OCI-LY3 (cell line): ENCODE results near the gene RPS23.
"Not testable (repeated sequence)": the region's sequence is repeated elsewhere in the genome, so short reads cannot be mapped to it uniquely, and the experiment has no call there.

Source experiments
- H2AFZ ChIP-seq: fragments of 200-600, 300-600 bp; shearing (Covaris generic); 2 replicates; pipeline ENCODE4 v1.6.0; 2014; ENCODE audit warnings: antibody characterized with exemption, low read depth, low read length
- H3K27ac ChIP-seq: fragments of 200-600, 300-600 bp; sonication (generic); 2 replicates; pipeline ENCODE4 v1.5.1; 2014; ENCODE audit warnings: mild to moderate bottlenecking, low read length, moderate library complexity, mixed read lengths
- H3K27me3 ChIP-seq: fragments of 200-600, 300-600 bp; sonication (generic); 2 replicates; pipeline ENCODE4 v1.6.1; 2014; ENCODE audit warnings: low read depth, low read length, mixed read lengths
- H3K36me3 ChIP-seq: fragments of 200-600, 300-600 bp; sonication (generic); replicated peaks from 2 replicates; pipeline ENCODE3; 2014; ENCODE audit warnings: low read depth, low read length, mixed read lengths
- H3K4me1 ChIP-seq: fragments of 300-600, 200-600 bp; sonication (generic); 2 replicates; pipeline ENCODE4 v1.6.1; 2014; ENCODE audit warnings: low read length, mixed read lengths
- H3K4me2 ChIP-seq: fragments of 200-600, 300-600 bp; sonication (generic); 2 replicates; pipeline ENCODE4 v1.6.1; 2014; ENCODE audit warnings: low read length, mixed read lengths
- H3K4me3 ChIP-seq: fragments of 300-600, 200-600 bp; sonication (generic); 2 replicates; pipeline ENCODE4 v1.5.1; 2014; ENCODE audit warnings: antibody characterized with exemption, mild to moderate bottlenecking, low read length, moderate library complexity
- H3K79me2 ChIP-seq: fragments of 300-600, 200-600 bp; shearing (Covaris generic); 2 replicates; pipeline ENCODE4 v1.6.1; 2014; ENCODE audit warnings: mild to moderate bottlenecking, low read length, mixed read lengths
- H3K9ac ChIP-seq: fragments of 300-600, 200-600 bp; shearing (Covaris generic); 2 replicates; pipeline ENCODE4 v1.6.0; 2014; ENCODE audit warnings: mild to moderate bottlenecking, low read length, moderate library complexity
- H3K9me3 ChIP-seq: fragments of 200-600, 300-600 bp; shearing (Covaris generic); 2 replicates; pipeline ENCODE4 v1.6.1; 2014; ENCODE audit warnings: low read length, mixed read lengths; ENCODE audit not compliant: insufficient read depth
- H4K20me1 ChIP-seq: fragments of 200-600, 300-600 bp; sonication (generic); 2 replicates; pipeline ENCODE4 v1.6.1; 2016; ENCODE audit warnings: low read length, mixed read lengths; ENCODE audit not compliant: insufficient read depth
- CTCF ChIP-seq: fragments of 200-600, 300-600 bp; sonication (generic); IDR thresholded peaks from 2 replicates; pipeline ENCODE4 v1.5.1; 2014; ENCODE audit warnings: antibody characterized with exemption, low read length, low read depth
- EZH2phosphoT487 ChIP-seq: fragments of 200-600 bp; shearing (Covaris generic); IDR thresholded peaks from 2 replicates; pipeline ENCODE4 v1.6.1; 2018; ENCODE audit warnings: antibody characterized with exemption, mixed run types, low read depth

Gene RPS23

DNA sequence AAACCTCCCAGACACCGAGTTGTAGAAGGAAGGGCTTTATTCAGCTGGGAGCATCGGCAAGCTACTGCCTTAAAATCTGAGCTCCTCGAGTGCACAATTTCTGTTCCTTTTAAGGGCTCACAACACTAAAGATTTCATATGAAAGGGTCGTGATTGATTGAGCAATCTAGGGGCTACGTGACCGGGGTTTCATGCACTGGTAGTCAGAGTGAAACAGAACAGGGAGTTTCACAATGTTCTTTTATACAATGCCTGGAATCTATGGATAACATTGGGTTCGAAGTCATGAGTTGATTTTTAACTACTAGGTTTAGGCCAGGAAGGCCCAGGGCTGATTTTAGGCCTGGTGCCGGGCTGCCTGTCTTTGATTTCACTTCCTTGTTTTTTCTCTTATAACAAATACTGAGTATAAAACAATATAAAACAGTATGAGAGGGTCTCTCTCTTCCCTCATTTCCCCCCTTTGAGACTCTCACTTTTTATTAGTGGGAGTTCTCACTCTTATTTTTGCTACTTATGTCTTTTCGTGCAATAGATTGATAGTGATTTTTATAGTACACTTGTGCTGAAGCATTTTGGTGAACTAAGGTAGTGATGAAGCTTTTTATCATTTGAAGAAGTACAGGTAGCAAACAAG is 10.7 kb downstream of the RPS23 start:
- H3K79me2 ChIP-seq, H3K4me3 ChIP-seq, H3K27me3 ChIP-seq, H3K4me2 ChIP-seq, H3K9me3 ChIP-seq, H3K9ac ChIP-seq, H2AFZ ChIP-seq, H4K20me1 ChIP-seq, H3K27ac ChIP-seq, H3K4me1 ChIP-seq: not testable (repeated sequence)
- peaks cover 11% of the 10 kb centered on the region for H3K36me3 ChIP-seq

DNA sequence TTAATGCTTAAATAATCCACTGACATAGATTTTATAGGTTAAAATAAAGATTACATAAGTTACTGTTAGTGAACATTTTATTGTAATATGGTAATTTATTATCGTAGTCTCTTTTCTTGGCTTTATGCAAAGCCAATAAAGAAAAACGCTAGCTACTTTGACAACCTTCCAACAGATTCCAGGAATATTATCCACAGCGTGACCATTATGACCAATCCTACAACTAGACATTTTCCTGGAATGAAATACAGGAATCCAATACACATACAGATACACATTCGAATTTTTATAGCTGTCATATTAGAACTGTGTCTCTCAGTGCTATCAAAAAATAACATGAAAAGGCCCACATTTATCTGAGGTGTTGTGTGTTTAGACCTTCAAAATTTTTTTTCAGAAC is 13.1 kb downstream of the RPS23 start:
- no peak overlapping the region for H3K4me2 ChIP-seq
- no peak overlapping the region for H3K27ac ChIP-seq
- TF ChIP-seq EZH2phosphoT487 (no peak), CTCF (no peak)
- H3K4me3 ChIP-seq: no peak overlapping the region
- H3K9ac ChIP-seq: no peak overlapping the region
- H4K20me1 ChIP-seq: no peaks in the 10 kb centered on the region
- H3K4me1 ChIP-seq: peaks cover 2% of the 10 kb centered on the region
- peaks cover 11% of the 10 kb centered on the region for H3K36me3 ChIP-seq
- no peak overlapping the region for H2AFZ ChIP-seq
- no peaks in the 10 kb centered on the region for H3K79me2 ChIP-seq
- H3K9me3 ChIP-seq: no peaks in the 10 kb centered on the region
- H3K27me3 ChIP-seq: no peaks in the 10 kb centered on the region

DNA sequence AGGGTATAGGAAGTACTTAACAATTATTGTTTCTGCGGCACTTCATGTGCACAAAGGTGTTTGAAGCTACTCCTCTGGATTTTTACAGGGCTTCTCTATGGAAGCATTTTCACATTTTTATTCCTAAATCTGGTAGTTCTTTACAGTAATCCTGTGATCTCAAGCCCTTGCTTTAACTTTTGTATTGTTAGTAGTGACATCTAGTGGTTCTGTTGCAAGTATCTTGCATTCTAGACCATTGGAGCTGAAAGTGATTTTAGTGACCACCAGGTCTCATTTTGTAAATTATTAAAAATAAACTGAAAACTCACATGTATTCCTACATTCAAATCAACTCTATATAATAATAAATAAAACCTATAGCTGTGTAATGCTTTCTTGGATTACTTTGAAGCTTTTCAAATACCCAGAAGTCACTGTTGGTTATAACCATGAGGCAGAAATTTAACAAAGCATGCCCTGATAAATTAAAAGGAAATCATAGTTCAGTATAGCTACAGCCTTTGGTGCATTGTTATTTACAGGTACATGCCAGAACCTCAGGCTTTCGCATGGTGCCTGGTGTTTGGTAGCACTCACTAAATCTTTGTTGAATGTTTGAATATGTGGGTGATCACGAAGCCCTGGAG is 18.9 kb downstream of the RPS23 start:
- TF ChIP-seq EZH2phosphoT487 (no peak), CTCF (peak; percentile 62)
- H3K4me1 ChIP-seq: peaks cover 57% of the 10 kb centered on the region
- no peaks in the 10 kb centered on the region for H3K9me3 ChIP-seq
- H3K9ac ChIP-seq: peak overlapping the region; percentile 26; the same call in 1 of the 2 replicates
- no peaks in the 10 kb centered on the region for H4K20me1 ChIP-seq
- no peak overlapping the region for H2AFZ ChIP-seq
- H3K27ac ChIP-seq: peak overlapping the region; percentile 43
- H3K79me2 ChIP-seq: no peaks in the 10 kb centered on the region
- no peak overlapping the region for H3K4me3 ChIP-seq
- 0 out of 2 replicates have a peak overlapping the region, but pooled peaks have one; percentile 10 for H3K4me2 ChIP-seq
- H3K36me3 ChIP-seq: no peaks in the 10 kb centered on the region
- H3K27me3 ChIP-seq: no peaks in the 10 kb centered on the region

- H4K20me1 ChIP-seq: no peaks in the 10 kb centered on the region
- H3K9ac ChIP-seq: peak overlapping the region; percentile 66
- no peaks in the 10 kb centered on the region for H3K36me3 ChIP-seq
- H2AFZ ChIP-seq: 0 out of 2 replicates have a peak overlapping the region, but pooled peaks have one; percentile 34
- H3K27ac ChIP-seq: peak overlapping the region; percentile 100
- peaks cover 63% of the 10 kb centered on the region for H3K4me1 ChIP-seq
- H3K4me2 ChIP-seq: peak overlapping the region; percentile 97
- H3K27me3 ChIP-seq: no peaks in the 10 kb centered on the region
- H3K79me2 ChIP-seq: no peaks in the 10 kb centered on the region
- no peak for TF ChIP-seq CTCF
- no peak for TF ChIP-seq EZH2phosphoT487
- no peaks in the 10 kb centered on the region for H3K9me3 ChIP-seq
- peak overlapping the region; percentile 39 for H3K4me3 ChIP-seq
Observed at GRCh38 chr5:82257729-82258128, 20.4 kb downstream of the RPS23 start.
